Thoracic aorta (tissue), 2 donors: Measurements from ENCODE around the gene RANBP17. TPM values are rescaled to one million over a fixed set of nuclear protein-coding genes. Genes with fewer than 3 reads are reported as not detected.

Source experiments
- ATAC-seq: fragments of 150-250 bp; one replicate; pipeline ENCODE4 v1.8.0; 2017; ENCODE audit warnings: low read depth; ENCODE audit not compliant: insufficient number of reproducible peaks, low FRiP score
- DNase-seq: peaks from one replicate; pipeline ENCODE4 v3.0.0-alpha.2; 2020; ENCODE audit warnings: low spot score
- H3K27ac ChIP-seq, 2 donors: fragments of 200-600 bp; sonication (generic); 1 replicate in 1 of 2; 2 replicates in 1 of 2; pipeline ENCODE4 v1.5.1; 2016; ENCODE audit warnings: mild to moderate bottlenecking in 2 of 2, moderate library complexity in 2 of 2
- H3K27me3 ChIP-seq: fragments of 200-600 bp; sonication (generic); replicated peaks from 2 replicates; pipeline ENCODE4 v1.6.0; 2016; ENCODE audit warnings: mild to moderate bottlenecking; ENCODE audit not compliant: insufficient read depth
- H3K36me3 ChIP-seq: fragments of 200-600 bp; sonication (generic); one replicate; pipeline ENCODE4 v1.5.1; 2016
- H3K4me1 ChIP-seq, 2 donors: fragments of 200-600 bp; sonication (generic); 1 replicate in 1 of 2; 2 replicates in 1 of 2; pipeline versions ENCODE4 v1.5.1 to v1.6.0; 2016; ENCODE audit warnings: low read depth in 2 of 2, mild to moderate bottlenecking in 1 of 2; ENCODE audit not compliant: control insufficient read depth in 1 of 2
- H3K4me3 ChIP-seq: fragments of 200-600 bp; sonication (generic); 2 replicates; pipeline ENCODE4 v1.5.1; 2016; ENCODE audit warnings: mild to moderate bottlenecking
- H3K9me3 ChIP-seq: fragments of 200-600 bp; sonication (generic); 2 replicates; pipeline ENCODE4 v1.5.1; 2016
- CTCF ChIP-seq: fragments of 200-600 bp; sonication (generic); IDR thresholded peaks from one replicate; pipeline ENCODE4 v1.5.1; 2019; ENCODE audit warnings: antibody characterized with exemption
- total RNA-seq, 2 donors: library from RNA; depleted of rRNA; stranded (reverse); fragments of >200 nt; gene quantifications; one replicate each; pipeline versions ENCODE4 v1.1.0 to v1.2.3, GENCODE V29; 2016

The RANBP17 gene
- total RNA-seq, 2 donors from 2014 or later, result 8.4 to 31.1 TPM

- ATAC-seq (no peak), DNase-seq (no peak)
- Histone ChIP-seq H3K27ac (no peak overlapping the region), H3K9me3 (no peaks in the 10 kb centered on the region), H3K27me3 (no peaks in the 10 kb centered on the region), H3K36me3 (no peaks in the 10 kb centered on the region), H3K4me3 (no peak overlapping the region), H3K4me1 (no peaks in the 10 kb centered on the region)
- TF ChIP-seq CTCF, result no peak
These were observed 131.7 kb downstream of the RANBP17 start for GRCh38 chr5:170993476-170993875.

DNA sequence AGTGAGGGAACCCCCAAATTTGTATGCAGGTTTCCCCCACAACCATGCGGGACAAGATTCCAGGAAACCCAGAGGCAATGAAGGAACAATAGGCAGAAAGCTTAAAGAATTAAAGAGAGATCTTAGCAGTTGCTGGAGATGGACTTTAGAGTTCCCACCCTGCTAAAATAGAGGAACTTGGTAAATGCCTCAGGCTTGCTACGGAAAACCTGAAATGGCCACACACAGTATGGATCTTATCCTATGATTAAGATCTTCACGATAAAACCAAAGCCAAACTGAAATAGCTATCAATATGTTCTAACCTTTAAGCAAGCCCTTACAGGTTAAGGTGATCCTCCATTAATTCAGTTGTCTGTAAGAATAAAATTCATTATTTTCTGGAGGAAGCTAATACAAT, 148.3 kb downstream of the RANBP17 start:
- H3K27ac ChIP-seq, result no peak overlapping the region
- no peaks in the 10 kb centered on the region for H3K9me3 ChIP-seq
- no peak for TF ChIP-seq CTCF
- no peaks in the 10 kb centered on the region for H3K4me1 ChIP-seq
- no peak overlapping the region for H3K4me3 ChIP-seq
- no peaks in the 10 kb centered on the region for H3K27me3 ChIP-seq
- DNase-seq, result no peak
- H3K36me3 ChIP-seq, result no peaks in the 10 kb centered on the region
- ATAC-seq, result no peak

DNA sequence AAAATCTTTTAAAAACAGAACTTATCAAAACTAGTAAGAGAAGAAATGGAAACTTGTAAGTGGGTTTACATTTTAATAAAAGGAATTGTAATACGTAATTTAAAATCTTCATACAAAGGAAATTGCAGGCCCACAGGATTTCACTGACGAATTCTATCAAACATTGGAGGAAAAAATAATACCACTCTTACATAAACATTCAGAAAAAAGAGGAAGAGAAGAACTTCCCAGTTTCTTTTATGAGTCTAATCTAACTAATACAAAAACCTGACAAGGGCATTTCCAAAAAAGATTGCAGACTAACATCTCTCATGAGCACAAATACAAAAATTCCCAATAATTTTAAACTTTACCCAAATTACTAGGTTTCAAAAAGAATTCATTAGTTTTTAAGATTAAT, 149.0 kb downstream of the RANBP17 start:
- H3K4me1 ChIP-seq, result no peaks in the 10 kb centered on the region
- H3K4me3 ChIP-seq, result no peak overlapping the region
- no peak overlapping the region for H3K27ac ChIP-seq
- no peaks in the 10 kb centered on the region for H3K36me3 ChIP-seq
- no peak for DNase-seq
- ATAC-seq, result no peak
- no peaks in the 10 kb centered on the region for H3K27me3 ChIP-seq
- H3K9me3 ChIP-seq, result no peaks in the 10 kb centered on the region
- TF ChIP-seq CTCF, result no peak

- Histone ChIP-seq H3K27ac (no peak overlapping the region), H3K9me3 (peaks cover 6% of the 10 kb centered on the region), H3K4me3 (no peak overlapping the region), H3K4me1 (no peaks in the 10 kb centered on the region), H3K27me3 (no peaks in the 10 kb centered on the region), H3K36me3 (no peaks in the 10 kb centered on the region)
- TF ChIP-seq CTCF, result no peak
- DNase-seq, result no peak
- ATAC-seq, result no peak
These were observed 161.7 kb downstream of the RANBP17 start for GRCh38 chr5:171023508-171023907.

DNA sequence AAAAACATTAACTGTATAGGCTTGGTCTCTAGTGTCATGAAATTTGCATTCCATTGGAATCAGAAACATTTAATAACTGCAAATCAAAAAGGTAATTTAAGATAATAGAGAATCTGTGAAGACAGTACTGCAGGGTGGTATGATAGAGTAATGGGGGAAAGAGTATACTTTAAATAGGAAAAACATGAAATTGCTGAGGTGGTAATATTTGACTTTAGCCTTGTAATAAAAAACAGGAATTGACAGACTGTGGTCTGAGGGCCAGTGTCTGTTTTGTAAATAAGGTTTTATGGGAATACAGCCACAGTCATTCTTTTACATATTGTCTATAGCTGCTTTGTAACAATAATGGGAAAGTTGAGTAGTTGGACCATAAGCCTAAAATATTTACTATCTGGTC, 162.3 kb downstream of the RANBP17 start:
- ATAC-seq (no peak), DNase-seq (no peak)
- Histone ChIP-seq H3K4me1 (no peaks in the 10 kb centered on the region), H3K9me3 (peaks cover 6% of the 10 kb centered on the region), H3K36me3 (no peaks in the 10 kb centered on the region), H3K27me3 (no peaks in the 10 kb centered on the region), H3K4me3 (no peak overlapping the region), H3K27ac (no peak overlapping the region)
- TF ChIP-seq CTCF, result no peak
